Measurements from ENCODE around the gene MPZL2.
A peak's percentile ranks its signal among the peaks of the same experiment; 100 is the strongest.

Gene MPZL2

GRCh38 chr11:118245936-118246562, 18.0 kb downstream of the MPZL2 start:
- Histone ChIP-seq H3K4me1 (ENCODE audit: control insufficient read depth, insufficient read depth, low read length, poor library complexity, severe bottlenecking) (peaks cover 37% of the 10 kb centered on the region), H3K4me3 (ENCODE audit: insufficient read depth, low read depth, low read length, poor library complexity, severe bottlenecking) (no peak overlapping the region), H3K27me3 (replicated peaks; ENCODE audit: control insufficient read depth, insufficient read depth, low read length, poor library complexity, severe bottlenecking) (no peaks in the 10 kb centered on the region), H3K9me3 (ENCODE audit: control insufficient read depth, low read length) (no peaks in the 10 kb centered on the region), H3K27ac (ENCODE audit: insufficient read depth, low read length, poor library complexity, severe bottlenecking) (no peak overlapping the region), H3K36me3 (ENCODE audit: control insufficient read depth, insufficient read depth, low read length) (no peaks in the 10 kb centered on the region)
- DNase-seq = no peak

DNA sequence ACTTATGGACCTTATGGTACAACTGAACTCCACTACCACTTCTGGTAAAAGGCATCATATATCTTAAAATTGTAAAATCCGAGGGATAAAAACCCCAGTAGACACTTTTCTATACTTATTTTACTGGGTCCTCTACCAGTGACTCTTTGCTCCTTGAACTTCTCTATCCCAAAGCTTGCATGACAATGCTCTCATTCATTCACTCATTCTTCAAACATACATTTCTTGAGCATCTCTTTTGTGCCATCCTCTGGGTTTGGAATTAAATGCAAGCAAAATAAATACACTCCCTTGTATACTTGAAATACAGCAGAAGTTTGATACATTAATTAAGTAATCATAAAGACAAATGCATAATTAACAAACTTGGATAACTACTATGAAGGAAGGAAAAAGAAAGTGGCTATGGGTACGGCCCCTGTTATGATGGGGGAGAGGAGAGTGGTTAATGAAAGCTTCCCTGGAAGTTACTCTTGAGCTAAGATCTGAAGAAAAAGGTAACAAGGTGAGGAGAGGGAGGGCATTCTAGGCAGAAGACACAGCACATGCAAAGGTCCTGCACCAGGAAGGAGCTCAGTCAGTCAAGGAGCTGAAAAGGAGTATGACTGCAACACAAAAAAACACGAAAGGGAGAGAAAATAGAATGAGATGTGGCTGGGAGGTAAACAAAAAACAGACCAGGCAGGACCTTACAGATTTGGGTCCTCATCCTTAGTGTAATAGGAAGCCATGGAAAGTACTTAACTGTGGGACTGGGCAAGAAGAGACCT, 19.9 kb downstream of the MPZL2 start:
- Histone ChIP-seq H3K27me3 (replicated peaks; ENCODE audit: control insufficient read depth, insufficient read depth, low read length, poor library complexity, severe bottlenecking) (no peaks in the 10 kb centered on the region), H3K27ac (ENCODE audit: insufficient read depth, low read length, poor library complexity, severe bottlenecking) (no peak overlapping the region), H3K9me3 (ENCODE audit: control insufficient read depth, low read length) (no peaks in the 10 kb centered on the region), H3K4me1 (ENCODE audit: control insufficient read depth, insufficient read depth, low read length, poor library complexity, severe bottlenecking) (peaks cover 51% of the 10 kb centered on the region), H3K36me3 (ENCODE audit: control insufficient read depth, insufficient read depth, low read length) (no peaks in the 10 kb centered on the region), H3K4me3 (ENCODE audit: insufficient read depth, low read depth, low read length, poor library complexity, severe bottlenecking) (no peak overlapping the region)
- no peak for DNase-seq

- Histone ChIP-seq H3K4me1 (ENCODE audit: control insufficient read depth, insufficient read depth, low read length, poor library complexity, severe bottlenecking) (peaks cover 61% of the 10 kb centered on the region), H3K27ac (ENCODE audit: insufficient read depth, low read length, poor library complexity, severe bottlenecking) (no peak overlapping the region)
Observed at GRCh38 chr11:118243161-118243560, 20.9 kb downstream of the MPZL2 start.

GRCh38 chr11:118241764-118242098, 22.4 kb downstream of the MPZL2 start:
- Histone ChIP-seq H3K4me3 (ENCODE audit: insufficient read depth, low read depth, low read length, poor library complexity, severe bottlenecking) (no peak overlapping the region), H3K4me1 (ENCODE audit: control insufficient read depth, insufficient read depth, low read length, poor library complexity, severe bottlenecking) (peaks cover 61% of the 10 kb centered on the region), H3K27me3 (replicated peaks; ENCODE audit: control insufficient read depth, insufficient read depth, low read length, poor library complexity, severe bottlenecking) (no peaks in the 10 kb centered on the region), H3K27ac (ENCODE audit: insufficient read depth, low read length, poor library complexity, severe bottlenecking) (peak overlapping the region; percentile 71), H3K9me3 (ENCODE audit: control insufficient read depth, low read length) (no peaks in the 10 kb centered on the region), H3K36me3 (ENCODE audit: control insufficient read depth, insufficient read depth, low read length) (peaks cover 8% of the 10 kb centered on the region)
- DNase-seq = no peak

More at GRCh38 chr11:118243161-118243560, 20.9 kb downstream of the MPZL2 start:
- no peaks in the 10 kb centered on the region for H3K9me3 ChIP-seq (ENCODE audit: control insufficient read depth, low read length)
- H3K4me3 ChIP-seq (ENCODE audit: insufficient read depth, low read depth, low read length, poor library complexity, severe bottlenecking) = no peak overlapping the region
- H3K36me3 ChIP-seq (ENCODE audit: control insufficient read depth, insufficient read depth, low read length) = no peaks in the 10 kb centered on the region
- H3K27me3 ChIP-seq (replicated peaks; ENCODE audit: control insufficient read depth, insufficient read depth, low read length, poor library complexity, severe bottlenecking) = no peaks in the 10 kb centered on the region
- no peak for DNase-seq

DNA sequence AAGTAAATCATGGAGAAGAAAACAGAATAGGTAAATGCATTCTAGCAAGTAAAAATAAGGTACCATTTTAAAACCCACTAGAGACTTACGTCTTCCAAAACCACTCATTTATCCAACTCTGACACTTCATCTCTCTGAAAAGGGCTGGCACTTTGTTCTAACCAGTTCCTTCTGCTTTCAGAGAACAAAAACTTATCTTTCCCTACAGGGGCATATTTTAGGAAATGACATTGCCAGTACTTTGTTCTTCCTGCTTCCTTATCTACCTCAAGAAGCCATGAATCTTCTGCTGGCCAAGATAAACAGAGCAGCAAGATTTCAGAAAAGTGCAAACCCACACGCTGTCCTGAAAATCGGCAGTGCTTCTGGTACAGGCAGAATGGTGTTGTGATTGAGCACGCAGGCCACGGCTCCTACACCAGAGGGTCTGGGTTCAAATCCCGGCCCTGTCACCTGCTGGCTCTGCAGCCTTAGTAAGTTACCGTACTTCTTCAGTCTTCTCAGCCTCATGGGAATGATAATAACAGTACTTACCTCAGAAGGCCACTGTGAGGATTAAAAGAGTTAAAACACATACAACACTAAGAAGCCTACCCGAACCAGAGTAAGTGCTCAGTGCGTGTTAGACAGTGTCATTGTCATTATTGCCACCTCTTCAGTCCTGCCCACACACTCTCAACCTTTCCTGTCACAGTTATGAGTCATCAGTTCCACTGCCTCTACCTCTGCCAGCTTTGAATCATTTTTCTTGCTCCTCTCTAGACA, 22.9 kb downstream of the MPZL2 start:
- H3K9me3 ChIP-seq (ENCODE audit: control insufficient read depth, low read length) = no peaks in the 10 kb centered on the region
- H3K4me3 ChIP-seq (ENCODE audit: insufficient read depth, low read depth, low read length, poor library complexity, severe bottlenecking) = no peak overlapping the region
- H3K27ac ChIP-seq (ENCODE audit: insufficient read depth, low read length, poor library complexity, severe bottlenecking) = peak overlapping the region; percentile 71
- H3K27me3 ChIP-seq (replicated peaks; ENCODE audit: control insufficient read depth, insufficient read depth, low read length, poor library complexity, severe bottlenecking) = no peaks in the 10 kb centered on the region
- peaks cover 8% of the 10 kb centered on the region for H3K36me3 ChIP-seq (ENCODE audit: control insufficient read depth, insufficient read depth, low read length)
- peaks cover 59% of the 10 kb centered on the region for H3K4me1 ChIP-seq (ENCODE audit: control insufficient read depth, insufficient read depth, low read length, poor library complexity, severe bottlenecking)
- peak; percentile 37 to 50 (median 46) for DNase-seq

DNA sequence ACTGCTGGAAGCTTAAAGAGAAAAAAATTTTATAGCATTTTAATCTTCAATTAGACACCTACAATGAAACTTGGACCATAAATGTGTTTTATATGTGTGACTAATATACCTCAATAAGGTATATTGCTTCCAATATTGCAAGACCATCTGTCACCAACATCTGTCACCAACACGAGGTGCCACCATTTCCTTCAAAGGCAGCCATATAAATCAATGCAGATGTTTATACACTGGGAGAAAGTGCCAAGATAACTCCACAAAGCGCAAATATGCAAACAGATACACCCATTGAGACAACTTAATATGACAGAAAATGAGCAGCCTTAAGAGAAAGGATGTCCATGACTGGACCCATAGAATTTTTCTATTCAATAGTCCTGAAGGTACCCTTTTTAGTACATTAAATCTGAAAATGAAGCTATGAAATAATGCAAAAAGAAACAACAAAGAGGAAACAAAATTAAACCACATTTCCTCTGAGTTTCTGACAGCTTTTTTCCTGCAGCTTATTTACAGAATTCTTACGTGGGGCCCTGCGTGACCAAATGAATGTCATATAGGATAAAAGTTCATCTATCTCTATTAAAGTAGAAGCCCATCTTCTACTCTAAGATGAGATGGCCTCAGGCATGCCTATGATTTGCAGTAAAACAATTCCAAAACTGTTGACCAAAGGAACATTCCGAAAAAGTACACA, 24.4 kb downstream of the MPZL2 start:
- Histone ChIP-seq H3K9me3 (ENCODE audit: control insufficient read depth, low read length) (no peaks in the 10 kb centered on the region), H3K36me3 (ENCODE audit: control insufficient read depth, insufficient read depth, low read length) (peaks cover 11% of the 10 kb centered on the region), H3K27ac (ENCODE audit: insufficient read depth, low read length, poor library complexity, severe bottlenecking) (peak overlapping the region; percentile 71), H3K27me3 (replicated peaks; ENCODE audit: control insufficient read depth, insufficient read depth, low read length, poor library complexity, severe bottlenecking) (no peaks in the 10 kb centered on the region), H3K4me3 (ENCODE audit: insufficient read depth, low read depth, low read length, poor library complexity, severe bottlenecking) (peak overlapping the region; percentile 13), H3K4me1 (ENCODE audit: control insufficient read depth, insufficient read depth, low read length, poor library complexity, severe bottlenecking) (peaks cover 55% of the 10 kb centered on the region)
- no peak for DNase-seq

GRCh38 chr11:118238929-118239328, 25.2 kb downstream of the MPZL2 start:
- H3K9me3 ChIP-seq (ENCODE audit: control insufficient read depth, low read length) = no peaks in the 10 kb centered on the region
- H3K36me3 ChIP-seq (ENCODE audit: control insufficient read depth, insufficient read depth, low read length) = peaks cover 17% of the 10 kb centered on the region
- peak overlapping the region; percentile 71 for H3K27ac ChIP-seq (ENCODE audit: insufficient read depth, low read length, poor library complexity, severe bottlenecking)
- DNase-seq = no peak
- H3K4me1 ChIP-seq (ENCODE audit: control insufficient read depth, insufficient read depth, low read length, poor library complexity, severe bottlenecking) = peaks cover 55% of the 10 kb centered on the region
- H3K4me3 ChIP-seq (ENCODE audit: insufficient read depth, low read depth, low read length, poor library complexity, severe bottlenecking) = no peak overlapping the region
- no peaks in the 10 kb centered on the region for H3K27me3 ChIP-seq (replicated peaks; ENCODE audit: control insufficient read depth, insufficient read depth, low read length, poor library complexity, severe bottlenecking)

DNA sequence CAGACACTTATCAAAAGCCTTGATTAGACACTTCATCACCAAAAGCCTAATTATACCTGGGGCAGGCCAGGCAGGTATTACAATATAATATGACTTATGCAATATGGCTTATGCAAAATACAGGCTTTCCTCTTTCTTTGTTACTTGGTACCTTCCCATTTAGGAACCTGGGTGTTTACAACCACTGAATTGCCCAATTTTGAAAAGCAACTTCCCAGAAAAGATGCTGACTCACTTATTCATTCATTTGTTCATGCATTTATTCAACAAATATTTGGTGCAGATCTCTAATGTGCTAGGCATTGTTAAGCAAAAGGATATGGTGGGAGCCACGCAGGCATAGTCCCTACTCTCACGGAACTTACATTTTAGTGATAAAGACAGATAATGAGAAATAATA, 25.7 kb downstream of the MPZL2 start:
- Histone ChIP-seq H3K4me1 (ENCODE audit: control insufficient read depth, insufficient read depth, low read length, poor library complexity, severe bottlenecking) (peaks cover 55% of the 10 kb centered on the region), H3K27ac (ENCODE audit: insufficient read depth, low read length, poor library complexity, severe bottlenecking) (peak overlapping the region; percentile 71), H3K36me3 (ENCODE audit: control insufficient read depth, insufficient read depth, low read length) (peaks cover 20% of the 10 kb centered on the region), H3K9me3 (ENCODE audit: control insufficient read depth, low read length) (no peaks in the 10 kb centered on the region), H3K4me3 (ENCODE audit: insufficient read depth, low read depth, low read length, poor library complexity, severe bottlenecking) (no peak overlapping the region), H3K27me3 (replicated peaks; ENCODE audit: control insufficient read depth, insufficient read depth, low read length, poor library complexity, severe bottlenecking) (no peaks in the 10 kb centered on the region)
- no peak for DNase-seq

GRCh38 chr11:118236170-118236569, 27.9 kb downstream of the MPZL2 start:
- DNase-seq = no peak
- H3K4me3 ChIP-seq (ENCODE audit: insufficient read depth, low read depth, low read length, poor library complexity, severe bottlenecking) = no peak overlapping the region
- H3K27me3 ChIP-seq (replicated peaks; ENCODE audit: control insufficient read depth, insufficient read depth, low read length, poor library complexity, severe bottlenecking) = no peaks in the 10 kb centered on the region
- H3K4me1 ChIP-seq (ENCODE audit: control insufficient read depth, insufficient read depth, low read length, poor library complexity, severe bottlenecking) = peaks cover 35% of the 10 kb centered on the region
- H3K36me3 ChIP-seq (ENCODE audit: control insufficient read depth, insufficient read depth, low read length) = peaks cover 29% of the 10 kb centered on the region
- H3K9me3 ChIP-seq (ENCODE audit: control insufficient read depth, low read length) = no peaks in the 10 kb centered on the region
- no peak overlapping the region for H3K27ac ChIP-seq (ENCODE audit: insufficient read depth, low read length, poor library complexity, severe bottlenecking)

Data from effector memory CD4-positive, alpha-beta T cell (primary cell).